Activated CD4-positive, alpha-beta T cell treated with anti-CD3 and anti-CD28 coated beads, Interleukin-10, Interleukin-2, amounts not matched to agents 100 ng/mL and 50 ng/mL, durations not matched to agents 16 hours and 8 hours (primary cell): ENCODE data around the gene UGT1A9.

Source experiments
- DNase-seq: peaks from one replicate; pipeline ENCODE4 v3.0.0-alpha.2; 2020

UGT1A9 gene

DNA sequence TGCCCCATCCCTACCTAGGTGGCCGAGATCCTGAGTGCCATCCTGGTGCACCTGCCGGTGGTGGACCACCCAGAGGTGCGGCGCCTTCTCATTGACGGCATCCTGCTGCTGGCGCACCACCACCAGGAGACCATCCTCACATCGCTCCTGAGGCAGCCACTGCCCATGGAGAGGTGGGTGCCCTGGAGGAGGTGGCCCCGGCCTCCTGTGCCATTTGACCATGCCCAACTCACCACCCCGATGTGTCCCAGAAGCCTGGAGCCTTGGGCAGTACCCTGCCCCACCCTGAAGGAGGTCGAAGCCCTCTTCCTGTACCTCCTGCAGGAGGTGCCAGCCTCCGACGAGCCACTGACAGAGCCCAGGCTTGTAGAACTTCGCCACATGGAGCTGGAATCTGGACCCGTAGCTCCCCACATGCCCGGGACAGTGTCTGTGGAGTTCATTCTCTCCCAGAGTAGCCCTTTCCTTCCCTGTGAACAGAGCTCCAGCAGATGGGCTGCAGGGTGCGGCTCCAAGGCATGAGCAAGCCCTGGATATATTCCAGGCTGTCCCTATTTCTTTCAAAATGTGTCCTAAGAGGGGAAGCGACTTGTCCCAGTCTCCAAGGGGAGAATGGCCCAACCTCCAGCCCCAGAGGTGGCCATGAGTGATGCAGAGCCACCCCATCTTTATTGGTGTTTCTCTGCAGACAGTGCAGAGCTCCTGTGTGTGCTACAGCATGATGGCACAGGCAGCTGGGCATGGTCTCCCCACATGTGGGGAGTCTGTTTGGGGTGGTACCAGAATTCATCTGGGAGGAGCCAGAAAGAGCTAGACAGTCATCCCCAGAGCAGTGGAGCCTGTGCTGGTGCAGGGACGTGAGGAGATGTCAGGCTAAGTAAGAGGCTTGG lies 148.4 kb downstream of the UGT1A9 start:
- no peak for DNase-seq

- DNase-seq: no peak
Observed at GRCh38 chr2:233820774-233821105, 149.0 kb downstream of the UGT1A9 start.

- no peak for DNase-seq
Observed at GRCh38 chr2:233821196-233821595, 149.5 kb downstream of the UGT1A9 start.

DNA sequence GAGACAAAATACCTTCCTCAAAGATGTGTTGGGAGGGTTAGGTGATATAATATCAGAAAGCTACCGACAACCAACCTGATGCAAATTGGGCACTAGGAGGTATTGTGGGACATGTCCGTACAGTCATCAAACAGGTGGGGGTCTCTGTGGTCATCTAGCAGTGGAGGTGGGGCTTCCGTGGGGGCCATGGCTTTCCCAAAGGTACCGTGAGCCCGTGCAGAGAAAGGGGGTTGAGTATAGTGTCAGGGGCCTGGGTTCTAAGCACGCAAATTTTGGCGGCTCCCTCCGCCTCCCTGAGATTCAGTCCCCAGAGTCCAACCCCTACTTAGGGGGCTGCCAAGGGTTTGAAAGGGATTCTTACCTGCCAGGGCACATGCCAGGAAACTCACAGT lies 150.0 kb downstream of the UGT1A9 start:
- no peak for DNase-seq

GRCh38 chr2:233822101-233822771 lies 150.5 kb downstream of the UGT1A9 start:
- no peak for DNase-seq
